HCT116 (cell line): ENCODE measurements around the gene NTSR1. TPM values are rescaled to one million over a fixed set of nuclear protein-coding genes. Genes with fewer than 3 reads are reported as not detected.

Experiments used
- ATAC-seq: fragments of 200-7000 bp; cut with Tn5 transposase; 2 replicates; pipeline ENCODE4 v1.9.1; 2020; ENCODE audit warnings: mild to moderate bottlenecking, moderate library complexity
- BruUV-seq: library from RNA; stranded (reverse); fragments of 400-500 nt; replicated peaks from 2 replicates; lab custom pipeline; 2021; lab: Mats Ljungman, UMichigan
- CTCF ChIA-PET: fragments of 300-600 bp; sonication (Branson Sonifier 250); formaldehyde crosslinking; loops from one replicate; lab custom pipeline; 2021; ENCODE audit warnings: antibody characterized with exemption; lab: Charles Lee
- POLR2A ChIA-PET: fragments of 300-600, 350-600 bp; sonication (Branson Sonifier 250); formaldehyde crosslinking; loops from one replicate; lab custom pipeline; 2021; ENCODE audit warnings: antibody characterized with exemption; lab: Charles Lee
- RAD21 ChIA-PET, 2 experiments: fragments of 300-600 bp; sonication (Branson Sonifier 250); formaldehyde crosslinking; loops; one replicate each; lab custom pipeline; 2023; ENCODE audit warnings: low total read pairs in 2 of 2; ENCODE audit not compliant: uncharacterized antibody in 2 of 2, unreplicated experiment in 2 of 2, low non-redundant PET in 1 of 2; lab: Charles Lee
- DNase-seq: peaks from one replicate; pipeline ENCODE4 v3.0.0-alpha.2; 2010; ENCODE audit warnings: low read depth, low spot score
- H2AFZ ChIP-seq: fragments of 200-600 bp; shearing (Covaris generic), sonication (generic); 2 replicates; pipeline ENCODE4 v1.6.1; 2017; ENCODE audit warnings: low read depth, mixed run types, mixed read lengths, antibody characterized with exemption, low read length; ENCODE audit not compliant: poor library complexity, severe bottlenecking
- H3K27ac ChIP-seq: 2 replicates; pipeline ENCODE4 v1.5.1; 2012; ENCODE audit warnings: low read depth, low read length
- H3K27me3 ChIP-seq: fragments of 200-600 bp; sonication (generic); 2 replicates; pipeline ENCODE4 v1.6.1; 2016; ENCODE audit warnings: mixed run types, low read length, mixed read lengths; ENCODE audit not compliant: insufficient read depth
- H3K36me3 ChIP-seq, 2 experiments: fragments of 200-500 bp in 1 of 2; fragments of 200-600 bp in 1 of 2; sonication (Bioruptor generic) in 1 of 2; sonication (generic) in 1 of 2; 2 replicates each; pipeline versions ENCODE4 v1.5.1 to v1.6.1; 2014 to 2016; ENCODE audit warnings: low read length in 2 of 2, inconsistent platforms in 1 of 2, mixed read lengths in 1 of 2, mixed run types in 1 of 2; ENCODE audit not compliant: insufficient read depth in 2 of 2, control insufficient read depth in 1 of 2
- H3K4me1 ChIP-seq, 2 experiments: fragments of 200-600 bp in 1 of 2; sonication (generic) in 1 of 2; 2 replicates each; pipeline versions ENCODE4 v1.5.1 to v1.6.1; 2012 to 2017; ENCODE audit warnings: low read length in 2 of 2, inconsistent platforms in 1 of 2, mild to moderate bottlenecking in 1 of 2, mixed read lengths in 1 of 2, mixed run types in 1 of 2, moderate library complexity in 1 of 2; ENCODE audit not compliant: insufficient read depth in 2 of 2, control insufficient read depth in 1 of 2
- H3K4me2 ChIP-seq: fragments of 200-600 bp; sonication (generic); 2 replicates; pipeline ENCODE4 v1.6.1; 2017; ENCODE audit warnings: mixed run types, low read length, mixed read lengths
- H3K4me3 ChIP-seq, 2 experiments: fragments of 200-600 bp in 1 of 2; sonication (generic) in 1 of 2; replicated peaks in 1 of 2; 2 replicates each; pipeline ENCODE4 v1.5.1; 2011 to 2016; ENCODE audit warnings: low read length in 2 of 2, control low read depth in 1 of 2, low read depth in 1 of 2, mild to moderate bottlenecking in 1 of 2, mixed read lengths in 1 of 2, mixed run types in 1 of 2
- H3K79me2 ChIP-seq: fragments of 200-600 bp; sonication (generic); 2 replicates; pipeline ENCODE4 v1.6.1; 2017; ENCODE audit warnings: mild to moderate bottlenecking, mixed run types, low read length, moderate library complexity, mixed read lengths; ENCODE audit not compliant: insufficient read depth
- H3K9ac ChIP-seq: fragments of 200-600 bp; sonication (generic); 2 replicates; pipeline ENCODE4 v1.6.1; 2016; ENCODE audit warnings: low read length, mixed read lengths
- H3K9me2 ChIP-seq: fragments of 200-600 bp; sonication (generic), shearing (Covaris generic); 2 replicates; pipeline ENCODE4 v1.6.1; 2017; ENCODE audit warnings: mixed run types, mild to moderate bottlenecking, moderate library complexity; ENCODE audit not compliant: insufficient read depth
- H3K9me3 ChIP-seq, 2 experiments: fragments of 200-500 bp in 1 of 2; fragments of 200-600 bp in 1 of 2; sonication (Bioruptor generic) in 1 of 2; sonication (generic) in 1 of 2; 2 replicates each; pipeline ENCODE4 v1.6.1; 2014 to 2017; ENCODE audit warnings: low read length in 2 of 2, mixed read lengths in 2 of 2, inconsistent platforms in 1 of 2, low read depth in 1 of 2, mild to moderate bottlenecking in 1 of 2, mixed run types in 1 of 2, moderate library complexity in 1 of 2; ENCODE audit not compliant: control insufficient read depth in 1 of 2, insufficient read depth in 1 of 2
- H4K20me1 ChIP-seq: fragments of 200-600 bp; sonication (generic), shearing (Covaris generic); 2 replicates; pipeline ENCODE4 v1.6.1; 2017; ENCODE audit warnings: mixed run types, mild to moderate bottlenecking, moderate library complexity; ENCODE audit not compliant: insufficient read depth
- CEBPB ChIP-seq: IDR thresholded peaks from 2 replicates; pipeline ENCODE4 v1.6.1; 2012; ENCODE audit warnings: low read depth
- ELF1 ChIP-seq: IDR thresholded peaks from 2 replicates; pipeline ENCODE4 v1.6.1; 2012; ENCODE audit warnings: low read depth, borderline replicate concordance
- EZH2 ChIP-seq: fragments of 200-600 bp; sonication (generic); IDR thresholded peaks from 2 replicates; pipeline ENCODE4 v1.6.1; 2017; ENCODE audit warnings: antibody characterized with exemption, mixed run types
- EZH2phosphoT487 ChIP-seq: fragments of 200-600 bp; IDR thresholded peaks from 2 replicates; pipeline ENCODE4 v1.6.1; 2018; ENCODE audit warnings: antibody characterized with exemption, borderline replicate concordance
- FOSL1 ChIP-seq: IDR thresholded peaks from 2 replicates; pipeline ENCODE4 v1.6.1; 2012; ENCODE audit warnings: low read depth
- JUND ChIP-seq: IDR thresholded peaks from 2 replicates; pipeline ENCODE4 v1.6.1; 2012
- MAX ChIP-seq: IDR thresholded peaks from 2 replicates; pipeline ENCODE4 v1.6.1; 2012
- POLR2A ChIP-seq: IDR thresholded peaks from 2 replicates; pipeline ENCODE4 v1.7.0; 2011; ENCODE audit warnings: borderline replicate concordance; ENCODE audit not compliant: insufficient read depth, insufficient read length; ENCODE audit errors: extremely low read depth
- POLR2AphosphoS5 ChIP-seq: IDR thresholded peaks from 2 replicates; pipeline ENCODE4 v1.6.1; 2011; ENCODE audit warnings: mild to moderate bottlenecking, low read depth, low read length, moderate library complexity
- REST ChIP-seq: IDR thresholded peaks from 2 replicates; pipeline ENCODE4 v1.6.1; 2012; ENCODE audit warnings: low read depth
- SP1 ChIP-seq: IDR thresholded peaks from 2 replicates; pipeline ENCODE4 v1.6.1; 2012; ENCODE audit warnings: low read depth
- SRF ChIP-seq: IDR thresholded peaks from 2 replicates; pipeline ENCODE4 v1.6.1; 2012; ENCODE audit warnings: low read depth
- TCF7L2 ChIP-seq: IDR thresholded peaks from 2 replicates; pipeline ENCODE4 v1.7.0; 2011; ENCODE audit warnings: borderline replicate concordance, inconsistent platforms; ENCODE audit not compliant: insufficient read depth, insufficient read length; ENCODE audit errors: extremely low read depth
- YY1 ChIP-seq: IDR thresholded peaks from 2 replicates; pipeline ENCODE4 v1.6.1; 2011; ENCODE audit warnings: low read length, low read depth, moderate library complexity, mild to moderate bottlenecking; ENCODE audit not compliant: insufficient replicate concordance; ENCODE audit errors: extremely low read depth
- ZBTB33 ChIP-seq: IDR thresholded peaks from 2 replicates; pipeline ENCODE4 v1.6.1; 2011; ENCODE audit warnings: mild to moderate bottlenecking, low read length, moderate library complexity; ENCODE audit not compliant: insufficient replicate concordance; ENCODE audit errors: extremely low read depth
- ZFX ChIP-seq: fragments of 450-650 bp; IDR thresholded peaks from 2 replicates; pipeline ENCODE4 v1.6.1; 2017
- ZNF274 ChIP-seq: fragments of 200-500 bp; sonication (Bioruptor generic); IDR thresholded peaks from 2 replicates; pipeline ENCODE4 v1.6.1; 2014; ENCODE audit warnings: mild to moderate bottlenecking, low read depth, low read length, inconsistent platforms
- intact Hi-C: fragments of 100-400 bp; cut with micrococcal nuclease; formaldehyde crosslinking; loops from 2 replicates; pipeline ENCODE4 v1.10.0; 2022
- total RNA-seq: library from RNA; stranded (reverse); gene quantifications from one replicate; pipeline ENCODE4 v1.2.1, GENCODE V29; 2021; ENCODE audit not compliant: unreplicated experiment

The NTSR1 gene
- total RNA-seq, 1 experiment from 2014 or later = 187 TPM

GRCh38 chr20:62659488-62660239 is 49.0 kb upstream of the NTSR1 start (continued):
- TF ChIP-seq REST (no peak), ZBTB33 (no peak), ELF1 (no peak), ZNF274 (no peak), SP1 (no peak), ZFX (no peak), EZH2phosphoT487 (no peak)

GRCh38 chr20:62660240-62660615 is 48.4 kb upstream of the NTSR1 start:
- TF ChIP-seq EZH2phosphoT487 = no peak
- no peak for TF ChIP-seq TCF7L2
- TF ChIP-seq FOSL1 = no peak
- TF ChIP-seq SRF = no peak
- no peak for TF ChIP-seq EZH2
- TF ChIP-seq JUND = no peak
- no peak for TF ChIP-seq POLR2AphosphoS5
- TF ChIP-seq ZFX = no peak
- no peak for TF ChIP-seq ZNF274
- TF ChIP-seq CEBPB = no peak
- no peak for TF ChIP-seq MAX
- no peak for TF ChIP-seq YY1
- no peak for TF ChIP-seq POLR2A
- H3K4me3 ChIP-seq = no peak overlapping the region
- no TSS peak for BruUV-seq
- no peaks in the 10 kb centered on the region for H4K20me1 ChIP-seq
- ChIA-PET POLR2A (no interaction called here), RAD21 (no interaction called here), CTCF (no interaction called here)
- H3K27me3 ChIP-seq = no peaks in the 10 kb centered on the region
- peaks cover 54% of the 10 kb centered on the region for H3K79me2 ChIP-seq
- DNase-seq = no peak
- no peak overlapping the region for H2AFZ ChIP-seq
- ATAC-seq = no peak
- intact Hi-C loops = no loop called here
- H3K4me2 ChIP-seq = no peak overlapping the region
- H3K9me3 ChIP-seq = no peaks in the 10 kb centered on the region
- peaks cover 45 to 51% of the 10 kb centered on the region in 2 experiments; a peak in 3 of 4 replicates for H3K36me3 ChIP-seq
- H3K27ac ChIP-seq = no peak overlapping the region
- H3K9ac ChIP-seq = no peak overlapping the region
- no peaks in the 10 kb centered on the region for H3K9me2 ChIP-seq
- H3K4me1 ChIP-seq = peaks cover 0 to 4% of the 10 kb centered on the region in 2 experiments; a peak in 1 of 4 replicates
